GM23338 (cell line): ENCODE measurements around the gene GADL1. TPM values are rescaled to one million over a fixed set of nuclear protein-coding genes. Genes with fewer than 3 reads are reported as not detected.

Experiments used
- ATAC-seq: fragments of 200-7000 bp; cut with Tn5 transposase; 3 replicates; pipeline ENCODE4 v1.9.1; 2020
- DNase-seq: peaks from one replicate; pipeline ENCODE4 v3.0.0-alpha.2; 2015; ENCODE audit warnings: low spot score
- H2AFZ ChIP-seq: fragments of 200-600 bp; sonication (generic); 2 replicates; pipeline ENCODE4 v1.8.0; 2016; ENCODE audit warnings: antibody characterized with exemption, mild to moderate bottlenecking, moderate library complexity
- H3F3A ChIP-seq: fragments of 200-600 bp; sonication (generic); replicated peaks from 2 replicates; pipeline ENCODE4 v1.8.0; 2017; ENCODE audit warnings: antibody characterized with exemption, mixed run types, low read depth
- H3K27ac ChIP-seq: fragments of 200-600 bp; sonication (generic); 2 replicates; pipeline ENCODE4 v1.6.1; 2016; ENCODE audit warnings: low read depth
- H3K27me3 ChIP-seq: fragments of 200-600 bp; sonication (generic); 2 replicates; pipeline ENCODE4 v1.8.0; 2016; ENCODE audit warnings: mild to moderate bottlenecking, mixed run types, moderate library complexity; ENCODE audit not compliant: insufficient read depth
- H3K36me3 ChIP-seq: fragments of 200-600 bp; sonication (generic); 2 replicates; pipeline ENCODE4 v1.8.0; 2016; ENCODE audit warnings: mild to moderate bottlenecking; ENCODE audit not compliant: insufficient read depth
- H3K4me1 ChIP-seq: fragments of 200-600 bp; sonication (generic); 2 replicates; pipeline ENCODE4 v1.8.0; 2016; ENCODE audit warnings: mild to moderate bottlenecking, moderate library complexity; ENCODE audit not compliant: insufficient read depth
- H3K4me2 ChIP-seq: fragments of 200-600 bp; sonication (generic); 2 replicates; pipeline ENCODE4 v1.7.1; 2017; ENCODE audit warnings: mixed run types
- H3K4me3 ChIP-seq: fragments of 200-600 bp; sonication (generic); 2 replicates; pipeline ENCODE4 v1.6.1; 2016; ENCODE audit warnings: mixed run types
- H3K79me2 ChIP-seq: fragments of 200-600 bp; sonication (generic); replicated peaks from 2 replicates; pipeline ENCODE4 v1.8.0; 2017; ENCODE audit warnings: mild to moderate bottlenecking; ENCODE audit not compliant: insufficient read depth
- H3K9me2 ChIP-seq: fragments of 200-600 bp; sonication (generic); 2 replicates; pipeline ENCODE4 v1.8.0; 2017; ENCODE audit not compliant: insufficient read depth
- H4K20me1 ChIP-seq: fragments of 200-600 bp; sonication (generic); replicated peaks from 2 replicates; pipeline ENCODE4 v1.8.0; 2017; ENCODE audit warnings: mild to moderate bottlenecking; ENCODE audit not compliant: insufficient read depth
- H3K27ac Mint-ChIP-seq: 2 replicates; pipeline ENCODE4 v1.8.0; 2020; ENCODE audit warnings: inconsistent platforms, mild to moderate bottlenecking, moderate library complexity, mixed read lengths
- H3K27me3 Mint-ChIP-seq: 3 replicates; pipeline ENCODE4 v1.8.0; 2022; ENCODE audit warnings: low read depth, mild to moderate bottlenecking, moderate library complexity, mixed read lengths, inconsistent platforms; ENCODE audit not compliant: insufficient read depth, poor library complexity
- H3K36me3 Mint-ChIP-seq: 3 replicates; pipeline ENCODE4 v1.8.0; 2021; ENCODE audit warnings: low read depth, mild to moderate bottlenecking, inconsistent platforms, moderate library complexity, mixed read lengths
- H3K4me1 Mint-ChIP-seq: 3 replicates; pipeline ENCODE4 v1.8.0; 2020; ENCODE audit warnings: mild to moderate bottlenecking, inconsistent platforms, mixed read lengths
- H3K4me3 Mint-ChIP-seq: 3 replicates; pipeline ENCODE4 v1.8.0; 2021; ENCODE audit warnings: moderate library complexity, mild to moderate bottlenecking, inconsistent platforms, mixed read lengths
- H3K9me3 Mint-ChIP-seq: 3 replicates; pipeline ENCODE4 v1.8.0; 2020; ENCODE audit warnings: moderate library complexity, mild to moderate bottlenecking, inconsistent platforms, mixed read lengths
- CREB1 ChIP-seq: fragments of 250-450 bp; sonication (Bioruptor Pico); IDR thresholded peaks from 2 replicates; pipeline ENCODE4 v1.5.0; 2020; ENCODE audit warnings: low read depth, mild to moderate bottlenecking, moderate library complexity
- EZH2 ChIP-seq: fragments of 200-600 bp; sonication (generic); IDR thresholded peaks from one replicate; pipeline ENCODE4 v1.8.0; 2017; ENCODE audit warnings: antibody characterized with exemption, mild to moderate bottlenecking, low read depth; ENCODE audit not compliant: unreplicated experiment
- EZH2phosphoT487 ChIP-seq: fragments of 200-600 bp; sonication (generic); IDR thresholded peaks from one replicate; pipeline ENCODE4 v1.8.1; 2018; ENCODE audit warnings: antibody characterized with exemption; ENCODE audit not compliant: unreplicated experiment
- NANOG ChIP-seq: IDR thresholded peaks from 2 replicates; pipeline ENCODE4 v1.6.1; 2016; ENCODE audit warnings: antibody characterized with exemption, borderline replicate concordance
- POLR2AphosphoS5 ChIP-seq: IDR thresholded peaks from 2 replicates; pipeline ENCODE4 v1.6.1; 2016; ENCODE audit warnings: antibody characterized with exemption, low read depth
- ZNF114 ChIP-seq: fragments of 250-450 bp; sonication (Bioruptor Pico); IDR thresholded peaks from 2 replicates; pipeline ENCODE4 v1.5.0; 2020; ENCODE audit warnings: mild to moderate bottlenecking, moderate library complexity
- ZNF331 ChIP-seq: fragments of 250-450 bp; sonication (Bioruptor Pico); IDR thresholded peaks from 2 replicates; pipeline ENCODE4 v1.5.0; 2020; ENCODE audit warnings: low read depth, mild to moderate bottlenecking, moderate library complexity
- polyA plus RNA-seq: library from polyadenylated mRNA; unstranded; fragments of >200 nt; fragmentation: Nextera tagmentation; extraction: Ambion mirVana; gene quantifications from 2 replicates; pipeline ENCODE4 v1.2.1, GENCODE V29; 2016
- total RNA-seq: library from RNA; depleted of rRNA; stranded (reverse); fragments of >200 nt; shearing (Covaris generic); gene quantifications from 2 replicates; pipeline ENCODE4 v1.2.3, GENCODE V29; 2014
- TF ChIP-seq, protein P1 (sequence below): IDR thresholded peaks from one replicate; pipeline ENCODE4 v1.6.1; 2018; ENCODE audit warnings: antibody characterized with exemption; ENCODE audit not compliant: unreplicated experiment
- TF ChIP-seq, protein P2 (sequence below): fragments of 250-450 bp; sonication (Bioruptor Pico); IDR thresholded peaks from 2 replicates; pipeline ENCODE4 v1.5.0; 2020; ENCODE audit warnings: mild to moderate bottlenecking, moderate library complexity
- TF ChIP-seq, protein P3 (sequence below), 2 experiments: fragments of 200-600 bp in 1 of 2; sonication (generic) in 1 of 2; conservative IDR thresholded peaks; 2 replicates each; pipeline versions ENCODE4 v1.5.1 to v1.6.1; 2016 to 2017; ENCODE audit warnings: antibody characterized with exemption in 2 of 2, low read depth in 2 of 2, mild to moderate bottlenecking in 2 of 2, moderate library complexity in 1 of 2

Gene GADL1
- total and polyA plus RNA-seq, 2 experiments from 2014 or later: 0.35 to 0.50 TPM

DNA sequence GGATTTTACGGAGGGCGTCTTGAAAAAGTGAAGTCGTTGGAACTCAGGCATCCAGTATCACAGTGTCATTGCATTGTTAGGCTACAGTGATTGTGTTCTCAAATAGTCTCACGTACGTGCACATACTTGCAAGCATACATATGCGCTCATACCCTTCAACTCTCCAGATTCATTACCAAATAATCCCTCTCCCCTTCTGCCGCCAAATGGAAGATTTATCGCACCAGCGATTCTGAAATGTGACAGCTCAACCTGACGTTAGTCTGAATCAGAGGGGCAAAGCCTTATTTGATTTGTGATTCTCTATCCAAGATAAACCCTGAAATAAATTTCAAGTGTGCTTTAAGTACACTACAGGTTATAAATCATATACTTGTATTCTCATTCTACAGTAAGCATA lies 119.4 kb downstream of the GADL1 start (continued):
- TF ChIP-seq, protein P1, sequence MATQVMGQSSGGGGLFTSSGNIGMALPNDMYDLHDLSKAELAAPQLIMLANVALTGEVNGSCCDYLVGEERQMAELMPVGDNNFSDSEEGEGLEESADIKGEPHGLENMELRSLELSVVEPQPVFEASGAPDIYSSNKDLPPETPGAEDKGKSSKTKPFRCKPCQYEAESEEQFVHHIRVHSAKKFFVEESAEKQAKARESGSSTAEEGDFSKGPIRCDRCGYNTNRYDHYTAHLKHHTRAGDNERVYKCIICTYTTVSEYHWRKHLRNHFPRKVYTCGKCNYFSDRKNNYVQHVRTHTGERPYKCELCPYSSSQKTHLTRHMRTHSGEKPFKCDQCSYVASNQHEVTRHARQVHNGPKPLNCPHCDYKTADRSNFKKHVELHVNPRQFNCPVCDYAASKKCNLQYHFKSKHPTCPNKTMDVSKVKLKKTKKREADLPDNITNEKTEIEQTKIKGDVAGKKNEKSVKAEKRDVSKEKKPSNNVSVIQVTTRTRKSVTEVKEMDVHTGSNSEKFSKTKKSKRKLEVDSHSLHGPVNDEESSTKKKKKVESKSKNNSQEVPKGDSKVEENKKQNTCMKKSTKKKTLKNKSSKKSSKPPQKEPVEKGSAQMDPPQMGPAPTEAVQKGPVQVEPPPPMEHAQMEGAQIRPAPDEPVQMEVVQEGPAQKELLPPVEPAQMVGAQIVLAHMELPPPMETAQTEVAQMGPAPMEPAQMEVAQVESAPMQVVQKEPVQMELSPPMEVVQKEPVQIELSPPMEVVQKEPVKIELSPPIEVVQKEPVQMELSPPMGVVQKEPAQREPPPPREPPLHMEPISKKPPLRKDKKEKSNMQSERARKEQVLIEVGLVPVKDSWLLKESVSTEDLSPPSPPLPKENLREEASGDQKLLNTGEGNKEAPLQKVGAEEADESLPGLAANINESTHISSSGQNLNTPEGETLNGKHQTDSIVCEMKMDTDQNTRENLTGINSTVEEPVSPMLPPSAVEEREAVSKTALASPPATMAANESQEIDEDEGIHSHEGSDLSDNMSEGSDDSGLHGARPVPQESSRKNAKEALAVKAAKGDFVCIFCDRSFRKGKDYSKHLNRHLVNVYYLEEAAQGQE: no peak
- TF ChIP-seq ZNF114 (no peak), EZH2phosphoT487 (no peak), NANOG (no peak), POLR2AphosphoS5 (no peak)

DNA sequence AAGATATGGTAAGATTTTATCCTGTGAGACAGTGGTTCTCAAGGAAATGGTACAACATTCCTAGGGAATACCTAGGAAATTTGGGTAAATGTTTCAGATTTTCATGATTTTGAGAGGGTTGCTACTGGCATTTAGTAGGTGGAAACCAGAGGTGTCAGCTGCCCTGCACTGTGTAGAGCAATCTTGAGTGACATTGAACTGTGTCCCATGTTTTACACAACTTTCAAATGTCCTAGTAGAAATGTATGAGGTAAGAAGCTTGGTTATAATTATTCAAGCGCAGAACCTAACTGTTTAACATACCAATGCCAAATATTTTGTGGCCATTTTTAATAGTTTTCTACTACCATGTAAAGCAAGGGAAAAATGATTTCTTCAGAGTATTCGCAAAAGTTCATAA lies 120.4 kb downstream of the GADL1 start:
- H3K9me3 Mint-ChIP-seq: no peaks in the 10 kb centered on the region
- H3K9me2 ChIP-seq: no peaks in the 10 kb centered on the region
- H3K27ac ChIP-seq: no peak overlapping the region
- no peaks in the 10 kb centered on the region for H3K79me2 ChIP-seq
- no peaks in the 10 kb centered on the region for H3F3A ChIP-seq
- no peaks in the 10 kb centered on the region for H3K36me3 ChIP-seq
- no peak overlapping the region for H3K27ac Mint-ChIP-seq
- DNase-seq (no peak), ATAC-seq (no peak)
- no peaks in the 10 kb centered on the region for H3K4me1 ChIP-seq
- TF ChIP-seq EZH2 (no peak), EZH2phosphoT487 (no peak), NANOG (no peak), POLR2AphosphoS5 (no peak), CREB1 (CRISPR knock-in tag) (no peak), ZNF331 (CRISPR knock-in tag) (no peak)
- TF ChIP-seq, protein P2, sequence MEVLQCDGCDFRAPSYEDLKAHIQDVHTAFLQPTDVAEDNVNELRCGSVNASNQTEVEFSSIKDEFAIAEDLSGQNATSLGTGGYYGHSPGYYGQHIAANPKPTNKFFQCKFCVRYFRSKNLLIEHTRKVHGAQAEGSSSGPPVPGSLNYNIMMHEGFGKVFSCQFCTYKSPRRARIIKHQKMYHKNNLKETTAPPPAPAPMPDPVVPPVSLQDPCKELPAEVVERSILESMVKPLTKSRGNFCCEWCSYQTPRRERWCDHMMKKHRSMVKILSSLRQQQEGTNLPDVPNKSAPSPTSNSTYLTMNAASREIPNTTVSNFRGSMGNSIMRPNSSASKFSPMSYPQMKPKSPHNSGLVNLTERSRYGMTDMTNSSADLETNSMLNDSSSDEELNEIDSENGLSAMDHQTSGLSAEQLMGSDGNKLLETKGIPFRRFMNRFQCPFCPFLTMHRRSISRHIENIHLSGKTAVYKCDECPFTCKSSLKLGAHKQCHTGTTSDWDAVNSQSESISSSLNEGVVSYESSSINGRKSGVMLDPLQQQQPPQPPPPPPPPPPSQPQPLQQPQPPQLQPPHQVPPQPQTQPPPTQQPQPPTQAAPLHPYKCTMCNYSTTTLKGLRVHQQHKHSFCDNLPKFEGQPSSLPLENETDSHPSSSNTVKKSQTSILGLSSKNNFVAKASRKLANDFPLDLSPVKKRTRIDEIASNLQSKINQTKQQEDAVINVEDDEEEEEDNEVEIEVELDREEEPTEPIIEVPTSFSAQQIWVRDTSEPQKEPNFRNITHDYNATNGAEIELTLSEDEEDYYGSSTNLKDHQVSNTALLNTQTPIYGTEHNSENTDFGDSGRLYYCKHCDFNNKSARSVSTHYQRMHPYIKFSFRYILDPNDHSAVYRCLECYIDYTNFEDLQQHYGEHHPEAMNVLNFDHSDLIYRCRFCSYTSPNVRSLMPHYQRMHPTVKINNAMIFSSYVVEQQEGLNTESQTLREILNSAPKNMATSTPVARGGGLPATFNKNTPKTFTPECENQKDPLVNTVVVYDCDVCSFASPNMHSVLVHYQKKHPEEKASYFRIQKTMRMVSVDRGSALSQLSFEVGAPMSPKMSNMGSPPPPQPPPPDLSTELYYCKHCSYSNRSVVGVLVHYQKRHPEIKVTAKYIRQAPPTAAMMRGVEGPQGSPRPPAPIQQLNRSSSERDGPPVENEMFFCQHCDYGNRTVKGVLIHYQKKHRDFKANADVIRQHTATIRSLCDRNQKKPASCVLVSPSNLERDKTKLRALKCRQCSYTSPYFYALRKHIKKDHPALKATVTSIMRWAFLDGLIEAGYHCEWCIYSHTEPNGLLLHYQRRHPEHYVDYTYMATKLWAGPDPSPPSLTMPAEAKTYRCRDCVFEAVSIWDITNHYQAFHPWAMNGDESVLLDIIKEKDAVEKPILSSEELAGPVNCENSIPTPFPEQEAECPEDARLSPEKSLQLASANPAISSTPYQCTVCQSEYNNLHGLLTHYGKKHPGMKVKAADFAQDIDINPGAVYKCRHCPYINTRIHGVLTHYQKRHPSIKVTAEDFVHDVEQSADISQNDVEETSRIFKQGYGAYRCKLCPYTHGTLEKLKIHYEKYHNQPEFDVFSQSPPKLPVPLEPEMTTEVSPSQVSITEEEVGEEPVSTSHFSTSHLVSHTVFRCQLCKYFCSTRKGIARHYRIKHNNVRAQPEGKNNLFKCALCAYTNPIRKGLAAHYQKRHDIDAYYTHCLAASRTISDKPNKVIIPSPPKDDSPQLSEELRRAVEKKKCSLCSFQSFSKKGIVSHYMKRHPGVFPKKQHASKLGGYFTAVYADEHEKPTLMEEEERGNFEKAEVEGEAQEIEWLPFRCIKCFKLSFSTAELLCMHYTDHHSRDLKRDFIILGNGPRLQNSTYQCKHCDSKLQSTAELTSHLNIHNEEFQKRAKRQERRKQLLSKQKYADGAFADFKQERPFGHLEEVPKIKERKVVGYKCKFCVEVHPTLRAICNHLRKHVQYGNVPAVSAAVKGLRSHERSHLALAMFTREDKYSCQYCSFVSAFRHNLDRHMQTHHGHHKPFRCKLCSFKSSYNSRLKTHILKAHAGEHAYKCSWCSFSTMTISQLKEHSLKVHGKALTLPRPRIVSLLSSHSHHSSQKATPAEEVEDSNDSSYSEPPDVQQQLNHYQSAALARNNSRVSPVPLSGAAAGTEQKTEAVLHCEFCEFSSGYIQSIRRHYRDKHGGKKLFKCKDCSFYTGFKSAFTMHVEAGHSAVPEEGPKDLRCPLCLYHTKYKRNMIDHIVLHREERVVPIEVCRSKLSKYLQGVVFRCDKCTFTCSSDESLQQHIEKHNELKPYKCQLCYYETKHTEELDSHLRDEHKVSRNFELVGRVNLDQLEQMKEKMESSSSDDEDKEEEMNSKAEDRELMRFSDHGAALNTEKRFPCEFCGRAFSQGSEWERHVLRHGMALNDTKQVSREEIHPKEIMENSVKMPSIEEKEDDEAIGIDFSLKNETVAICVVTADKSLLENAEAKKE: no peak
- TF ChIP-seq, protein P3, sequence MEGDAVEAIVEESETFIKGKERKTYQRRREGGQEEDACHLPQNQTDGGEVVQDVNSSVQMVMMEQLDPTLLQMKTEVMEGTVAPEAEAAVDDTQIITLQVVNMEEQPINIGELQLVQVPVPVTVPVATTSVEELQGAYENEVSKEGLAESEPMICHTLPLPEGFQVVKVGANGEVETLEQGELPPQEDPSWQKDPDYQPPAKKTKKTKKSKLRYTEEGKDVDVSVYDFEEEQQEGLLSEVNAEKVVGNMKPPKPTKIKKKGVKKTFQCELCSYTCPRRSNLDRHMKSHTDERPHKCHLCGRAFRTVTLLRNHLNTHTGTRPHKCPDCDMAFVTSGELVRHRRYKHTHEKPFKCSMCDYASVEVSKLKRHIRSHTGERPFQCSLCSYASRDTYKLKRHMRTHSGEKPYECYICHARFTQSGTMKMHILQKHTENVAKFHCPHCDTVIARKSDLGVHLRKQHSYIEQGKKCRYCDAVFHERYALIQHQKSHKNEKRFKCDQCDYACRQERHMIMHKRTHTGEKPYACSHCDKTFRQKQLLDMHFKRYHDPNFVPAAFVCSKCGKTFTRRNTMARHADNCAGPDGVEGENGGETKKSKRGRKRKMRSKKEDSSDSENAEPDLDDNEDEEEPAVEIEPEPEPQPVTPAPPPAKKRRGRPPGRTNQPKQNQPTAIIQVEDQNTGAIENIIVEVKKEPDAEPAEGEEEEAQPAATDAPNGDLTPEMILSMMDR (conservative IDR thresholded peaks at IDR 0.05; ENCODE audit: low read depth in 2 of 2): no peak
- no peak overlapping the region for H3K4me3 Mint-ChIP-seq
- H3K4me2 ChIP-seq: no peak overlapping the region
- no peaks in the 10 kb centered on the region for H3K27me3 ChIP-seq
- H4K20me1 ChIP-seq: no peaks in the 10 kb centered on the region
- H3K4me1 Mint-ChIP-seq: peaks cover 3% of the 10 kb centered on the region; the same call in 2 of the 3 replicates
- no peaks in the 10 kb centered on the region for H3K36me3 Mint-ChIP-seq
- no peak overlapping the region for H2AFZ ChIP-seq
- H3K4me3 ChIP-seq: no peak overlapping the region
- peaks cover 2% of the 10 kb centered on the region for H3K27me3 Mint-ChIP-seq
